ENCODE measurements around the gene FDX2. TPM values are rescaled to one million over a fixed set of nuclear protein-coding genes. Genes with fewer than 3 reads are reported as not detected.

The FDX2 gene
- total and polyA plus RNA-seq, 2 donors (not counting 3 experiments of a cell fraction or from before 2014, with no cell fraction given), result 20.5 to 59.8 TPM

DNA sequence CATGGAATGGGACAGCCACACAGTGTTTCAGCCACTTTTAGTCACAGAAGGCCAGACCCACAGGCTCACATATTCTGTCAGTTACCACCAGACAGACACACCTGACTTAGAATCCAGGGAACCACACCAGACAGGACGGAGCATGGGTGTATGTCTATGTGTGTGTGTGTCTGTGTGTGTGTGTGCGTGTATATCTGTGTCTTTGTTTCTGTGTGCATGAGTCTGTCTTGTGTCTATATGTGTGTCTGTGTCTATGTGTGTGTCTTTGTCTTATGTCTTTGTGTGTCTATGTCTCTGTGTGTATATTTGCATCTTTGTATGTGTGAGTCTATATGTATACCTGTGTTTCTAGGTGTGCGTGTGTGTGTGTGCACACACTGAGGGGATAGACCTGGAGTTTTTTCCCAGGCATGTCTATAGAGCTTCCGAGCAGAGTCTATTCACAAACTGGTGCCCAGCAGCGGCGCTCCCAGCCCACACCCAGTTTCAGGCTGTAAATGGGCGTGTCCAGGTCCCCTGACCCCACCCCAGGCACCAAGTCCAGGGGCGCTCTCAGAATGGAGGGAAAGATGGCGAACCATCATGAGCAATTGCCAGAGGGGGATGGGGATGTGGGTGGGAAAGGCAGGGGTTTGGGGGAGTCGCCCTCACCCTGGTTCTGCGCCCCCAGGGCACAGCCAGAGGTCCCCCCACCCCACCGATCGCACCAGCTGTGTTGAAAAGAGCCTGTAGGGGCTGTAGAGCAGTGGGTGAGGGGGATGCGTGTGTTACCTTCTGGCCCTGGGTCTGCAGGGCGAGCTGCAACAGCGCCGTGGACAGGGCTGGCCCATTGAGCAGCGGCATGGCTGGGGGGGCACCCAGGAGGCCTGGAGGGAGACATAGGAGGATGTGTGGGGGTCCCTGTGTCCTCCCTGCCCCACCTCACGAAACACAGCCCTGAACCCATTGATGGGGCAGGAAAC is 6.3 kb upstream of the FDX2 start:
- TF ChIP-seq POLR2AphosphoS5 (IDR thresholded peaks at IDR 0.05; ENCODE audit: insufficient read depth, low read depth, low read length) (peak; percentile 6), POLR2A (IDR thresholded peaks at IDR 0.05; ENCODE audit: low read depth, low read length) (no peak)
- H3K9me3 ChIP-seq (replicated peaks; ENCODE audit: control insufficient read depth, insufficient read depth, low read length), result no peaks in the 10 kb centered on the region
- H3K4me1 ChIP-seq (ENCODE audit: control insufficient read depth, extremely low read depth, insufficient read depth, low read length), result no peaks in the 10 kb centered on the region
- CTCF ChIA-PET, result no interaction called here
- H3K4me3 ChIP-seq (replicated peaks in 1 of 3; ENCODE audit: insufficient read depth in 1 of 3, low read depth in 1 of 3, low read length in 3 of 3), result no peak overlapping the region
- peaks cover 9 to 51% of the 10 kb centered on the region in 2 experiments for H3K36me3 ChIP-seq (ENCODE audit: control insufficient read depth in 2 of 2, extremely low read depth in 1 of 2, insufficient read depth in 2 of 2, low read length in 2 of 2)
- H3K27ac ChIP-seq (ENCODE audit: insufficient read depth, low read depth, low read length), result no peak overlapping the region
- no peak overlapping the region for H3K9ac ChIP-seq (replicated peaks; ENCODE audit: extremely low read depth, insufficient read depth, low read length)
- H4K20me1 ChIP-seq (replicated peaks; ENCODE audit: control insufficient read depth, extremely low read depth, insufficient read depth, low read length), result no peaks in the 10 kb centered on the region
- intact Hi-C loops (cut with micrococcal nuclease), result no loop called here
- no peak for DNase-seq (ENCODE audit: low read depth, low spot score)
- no peak for FAIRE-seq
- dilution Hi-C loops (cut with MboI; ENCODE audit: extremely low pct_ligation_motif_present, low sequenced_read_pairs), result no loop called here
- no peak overlapping the region for H3K4me2 ChIP-seq (ENCODE audit: insufficient read depth, low read length)
- no peaks in the 10 kb centered on the region for H3K9me1 ChIP-seq (replicated peaks; ENCODE audit: control insufficient read depth, extremely low read depth, insufficient read depth, low read length)
- H3K79me2 ChIP-seq (ENCODE audit: control insufficient read depth, insufficient read depth, low read length), result no peaks in the 10 kb centered on the region
- BruUV-seq (replicated peaks), result no TSS peak
- no peak overlapping the region for H2AFZ ChIP-seq (ENCODE audit: low read depth, low read length)
- H3K27me3 ChIP-seq (ENCODE audit: control insufficient read depth in 2 of 2, insufficient read depth in 2 of 2, low read length in 2 of 2), result no peaks in the 10 kb centered on the region
- POLR2A ChIA-PET, result interaction anchor here (1.7 kb wide), 1 partner anchor 11 kb away, joined by 4 read pairs; the partner anchor contains the start of gene RAVER1

DNA sequence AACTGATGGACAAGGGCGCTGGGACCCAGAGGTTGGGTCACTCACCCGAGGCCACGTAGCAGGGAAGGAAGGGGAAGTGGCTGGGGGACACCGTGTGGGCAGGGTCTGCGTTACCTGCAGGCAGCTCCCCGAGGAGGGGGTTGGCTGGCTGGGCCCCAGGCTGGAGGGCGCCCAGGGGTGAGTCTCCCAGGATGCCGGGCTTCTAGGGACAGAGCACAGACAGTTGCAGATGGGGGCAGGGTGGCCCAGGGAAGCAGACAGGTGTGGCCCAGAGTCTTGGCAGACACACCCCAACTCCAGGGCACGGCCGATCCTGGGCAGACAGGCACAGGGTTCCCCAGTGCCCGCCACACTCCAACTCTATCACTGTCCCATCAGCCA is 5.6 kb upstream of the FDX2 start:
- BruUV-seq (replicated peaks), result no TSS peak
- no peak overlapping the region for H2AFZ ChIP-seq (ENCODE audit: low read depth, low read length)
- H4K20me1 ChIP-seq (replicated peaks; ENCODE audit: control insufficient read depth, extremely low read depth, insufficient read depth, low read length), result no peaks in the 10 kb centered on the region
- no peaks in the 10 kb centered on the region for H3K4me1 ChIP-seq (ENCODE audit: control insufficient read depth, extremely low read depth, insufficient read depth, low read length)
- H3K9me1 ChIP-seq (replicated peaks; ENCODE audit: control insufficient read depth, extremely low read depth, insufficient read depth, low read length), result no peaks in the 10 kb centered on the region
- H3K4me3 ChIP-seq (replicated peaks in 1 of 3; ENCODE audit: insufficient read depth in 1 of 3, low read depth in 1 of 3, low read length in 3 of 3), result no peak overlapping the region
- no peak overlapping the region for H3K4me2 ChIP-seq (ENCODE audit: insufficient read depth, low read length)
- H3K27ac ChIP-seq (ENCODE audit: insufficient read depth, low read depth, low read length), result no peak overlapping the region
- POLR2A ChIA-PET, result no interaction called here
- no peak for FAIRE-seq
- H3K9me3 ChIP-seq (replicated peaks; ENCODE audit: control insufficient read depth, insufficient read depth, low read length), result no peaks in the 10 kb centered on the region
- no peaks in the 10 kb centered on the region for H3K27me3 ChIP-seq (ENCODE audit: control insufficient read depth in 2 of 2, insufficient read depth in 2 of 2, low read length in 2 of 2)
- H3K9ac ChIP-seq (replicated peaks; ENCODE audit: extremely low read depth, insufficient read depth, low read length), result no peak overlapping the region
- TF ChIP-seq, protein P1, sequence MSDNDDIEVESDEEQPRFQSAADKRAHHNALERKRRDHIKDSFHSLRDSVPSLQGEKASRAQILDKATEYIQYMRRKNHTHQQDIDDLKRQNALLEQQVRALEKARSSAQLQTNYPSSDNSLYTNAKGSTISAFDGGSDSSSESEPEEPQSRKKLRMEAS (IDR thresholded peaks at IDR 0.05; ENCODE audit: insufficient read depth, insufficient read length), result no peak
- TF ChIP-seq MYC (IDR thresholded peaks at IDR 0.05; ENCODE audit: low read depth, low read length) (no peak), JUN (IDR thresholded peaks at IDR 0.05; ENCODE audit: borderline replicate concordance, insufficient read depth, insufficient read length, low read depth) (no peak), FOS (IDR thresholded peaks at IDR 0.05; ENCODE audit: borderline replicate concordance, insufficient read depth, low read length) (no peak), EZH2 (IDR thresholded peaks at IDR 0.05; ENCODE audit: borderline replicate concordance, low read depth, low read length, severe bottlenecking) (no peak), POLR2A (IDR thresholded peaks at IDR 0.05; ENCODE audit: low read depth, low read length) (no peak), POLR2AphosphoS5 (IDR thresholded peaks at IDR 0.05; ENCODE audit: insufficient read depth, low read depth, low read length) (no peak), GATA2 (IDR thresholded peaks at IDR 0.05; ENCODE audit: insufficient read depth, insufficient read length, low read depth, low read length) (no peak)
- TF ChIP-seq, protein P2, sequence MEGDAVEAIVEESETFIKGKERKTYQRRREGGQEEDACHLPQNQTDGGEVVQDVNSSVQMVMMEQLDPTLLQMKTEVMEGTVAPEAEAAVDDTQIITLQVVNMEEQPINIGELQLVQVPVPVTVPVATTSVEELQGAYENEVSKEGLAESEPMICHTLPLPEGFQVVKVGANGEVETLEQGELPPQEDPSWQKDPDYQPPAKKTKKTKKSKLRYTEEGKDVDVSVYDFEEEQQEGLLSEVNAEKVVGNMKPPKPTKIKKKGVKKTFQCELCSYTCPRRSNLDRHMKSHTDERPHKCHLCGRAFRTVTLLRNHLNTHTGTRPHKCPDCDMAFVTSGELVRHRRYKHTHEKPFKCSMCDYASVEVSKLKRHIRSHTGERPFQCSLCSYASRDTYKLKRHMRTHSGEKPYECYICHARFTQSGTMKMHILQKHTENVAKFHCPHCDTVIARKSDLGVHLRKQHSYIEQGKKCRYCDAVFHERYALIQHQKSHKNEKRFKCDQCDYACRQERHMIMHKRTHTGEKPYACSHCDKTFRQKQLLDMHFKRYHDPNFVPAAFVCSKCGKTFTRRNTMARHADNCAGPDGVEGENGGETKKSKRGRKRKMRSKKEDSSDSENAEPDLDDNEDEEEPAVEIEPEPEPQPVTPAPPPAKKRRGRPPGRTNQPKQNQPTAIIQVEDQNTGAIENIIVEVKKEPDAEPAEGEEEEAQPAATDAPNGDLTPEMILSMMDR (IDR thresholded peaks at IDR 0.05; ENCODE audit: extremely low read depth in 1 of 2, insufficient read depth in 1 of 2, low read depth in 1 of 2, low read length in 2 of 2), result no peak
- intact Hi-C loops (cut with micrococcal nuclease) (no loop called here), dilution Hi-C loops (cut with MboI; ENCODE audit: extremely low pct_ligation_motif_present, low sequenced_read_pairs) (no loop called here)
- H3K36me3 ChIP-seq (ENCODE audit: control insufficient read depth in 2 of 2, extremely low read depth in 1 of 2, insufficient read depth in 2 of 2, low read length in 2 of 2), result peaks cover 9 to 48% of the 10 kb centered on the region in 2 experiments
- H3K79me2 ChIP-seq (ENCODE audit: control insufficient read depth, insufficient read depth, low read length), result no peaks in the 10 kb centered on the region
- CTCF ChIA-PET, result interaction anchor here (1.9 kb wide), 1 partner anchor 52 kb away, joined by 5 read pairs; no protein-coding TSS in a partner anchor
- DNase-seq (ENCODE audit: low read depth, low spot score), result no peak
